Activated gamma-delta T cell (primary cell): ENCODE data around the gene NT5M.

Source experiments
- DNase-seq: peaks from one replicate; lab custom pipeline; 2025; lab: John Stamatoyannopoulos, UW

Gene NT5M

GRCh38 chr17:17303847-17304490 is 796 bp downstream of the NT5M start:
- no peak for DNase-seq

- DNase-seq = no peak
Observed at GRCh38 chr17:17304521-17304985, 1.4 kb downstream of the NT5M start.

GRCh38 chr17:17305281-17305801 is 2.2 kb downstream of the NT5M start:
- no peak for DNase-seq

- no peak for DNase-seq
Observed at GRCh38 chr17:17309356-17309755, 6.2 kb downstream of the NT5M start.

- no peak for DNase-seq
Observed at GRCh38 chr17:17313350-17313991, 10.3 kb downstream of the NT5M start.

GRCh38 chr17:17314501-17315071 is 11.4 kb downstream of the NT5M start:
- DNase-seq = no peak

GRCh38 chr17:17315142-17315821 is 12.1 kb downstream of the NT5M start:
- DNase-seq = no peak

- DNase-seq = no peak
Observed at GRCh38 chr17:17320188-17320910, 17.2 kb downstream of the NT5M start.

- DNase-seq = no peak
Observed at GRCh38 chr17:17320911-17321220, 17.7 kb downstream of the NT5M start.

- no peak for DNase-seq
Observed at GRCh38 chr17:17321356-17322025, 18.3 kb downstream of the NT5M start.

GRCh38 chr17:17322516-17323510 is 19.6 kb downstream of the NT5M start:
- no peak for DNase-seq

GRCh38 chr17:17324616-17325015 is 21.4 kb downstream of the NT5M start:
- no peak for DNase-seq

- no peak for DNase-seq
Observed at GRCh38 chr17:17325228-17325627, 22.1 kb downstream of the NT5M start.

GRCh38 chr17:17325816-17326215 is 22.6 kb downstream of the NT5M start:
- DNase-seq = no peak

GRCh38 chr17:17326275-17326875 is 23.2 kb downstream of the NT5M start:
- DNase-seq = no peak

- no peak for DNase-seq
Observed at GRCh38 chr17:17328251-17328650, 25.1 kb downstream of the NT5M start.

GRCh38 chr17:17341452-17341851 is 38.3 kb downstream of the NT5M start:
- DNase-seq = no peak

GRCh38 chr17:17342242-17342945 is 39.2 kb downstream of the NT5M start:
- DNase-seq = no peak

- DNase-seq = no peak
Observed at GRCh38 chr17:17343160-17343735, 40.1 kb downstream of the NT5M start.
